Activated CD4-positive, alpha-beta T cell treated with anti-CD3 and anti-CD28 coated beads, Interleukin-2, amount 10 ng/mL, durations not matched to agents 24 days and 14 days (primary cell): ENCODE results near the gene BST1. TPM values are rescaled to one million over a fixed set of nuclear protein-coding genes. Genes with fewer than 3 reads are reported as not detected.
A peak's percentile ranks its signal among the peaks of the same experiment; 100 is the strongest.

ENCODE experiments used
- DNase-seq: peaks from one replicate; pipeline ENCODE4 v3.0.0; 2022
- H3K27ac Mint-ChIP-seq: one replicate; pipeline ENCODE4 v1.8.0; 2022; ENCODE audit warnings: mild to moderate bottlenecking, mixed read lengths
- H3K27me3 Mint-ChIP-seq: one replicate; pipeline ENCODE4 v1.8.0; 2022; ENCODE audit warnings: mixed read lengths
- H3K36me3 Mint-ChIP-seq: one replicate; pipeline ENCODE4 v1.8.0; 2022; ENCODE audit warnings: low read depth, mild to moderate bottlenecking, mixed read lengths
- H3K4me1 Mint-ChIP-seq: one replicate; pipeline ENCODE4 v1.8.0; 2021; ENCODE audit warnings: mixed read lengths
- H3K4me3 Mint-ChIP-seq: one replicate; pipeline ENCODE4 v1.8.0; 2022; ENCODE audit warnings: mild to moderate bottlenecking, moderate library complexity, mixed read lengths
- H3K9me3 Mint-ChIP-seq: one replicate; pipeline ENCODE4 v1.8.0; 2021; ENCODE audit warnings: mixed read lengths
- intact Hi-C: fragments of 100-400 bp; cut with micrococcal nuclease; formaldehyde crosslinking; loops from one replicate; pipeline ENCODE4 v1.15.1; 2023
- total RNA-seq: library from RNA; stranded (reverse); gene quantifications from 2 replicates; pipeline ENCODE4 v1.2.3, GENCODE V29; 2022

The BST1 gene
- total RNA-seq, 1 donor from 2014 or later = 0.72 TPM

DNA sequence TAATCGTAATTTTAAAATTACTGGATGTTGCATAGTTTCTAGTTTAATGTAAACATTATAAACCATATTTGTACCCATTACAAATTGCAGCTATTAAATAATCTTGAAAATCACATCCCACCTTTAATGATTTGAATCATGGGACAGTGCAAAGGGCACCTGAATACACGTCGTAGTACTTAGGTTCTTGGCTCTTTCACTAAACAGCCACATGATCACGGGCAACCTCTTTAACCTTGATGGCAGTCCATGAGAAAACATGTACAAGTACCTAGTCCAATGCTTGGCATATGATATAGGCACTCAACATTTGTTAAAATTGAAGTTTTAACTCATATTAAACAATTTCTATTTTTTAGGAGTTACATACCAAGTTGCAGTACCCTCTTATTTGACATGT is 35.9 kb upstream of the BST1 start:
- Mint-ChIP-seq H3K9me3 (peaks cover 6% of the 10 kb centered on the region), H3K27ac (no peak overlapping the region), H3K36me3 (peaks cover 26% of the 10 kb centered on the region), H3K4me3 (no peak overlapping the region), H3K4me1 (peaks cover 20% of the 10 kb centered on the region), H3K27me3 (no peaks in the 10 kb centered on the region)
- no peak for DNase-seq
- intact Hi-C loops = no loop called here

- intact Hi-C loops = no loop called here
- no peak overlapping the region for H3K4me3 Mint-ChIP-seq
- no peak for DNase-seq
- peaks cover 23% of the 10 kb centered on the region for H3K4me1 Mint-ChIP-seq
- no peaks in the 10 kb centered on the region for H3K27me3 Mint-ChIP-seq
- peaks cover 27% of the 10 kb centered on the region for H3K36me3 Mint-ChIP-seq
- no peak overlapping the region for H3K27ac Mint-ChIP-seq
- H3K9me3 Mint-ChIP-seq = peaks cover 6% of the 10 kb centered on the region
These were observed 34.1 kb upstream of the BST1 start for GRCh38 chr4:15668566-15669435.

DNA sequence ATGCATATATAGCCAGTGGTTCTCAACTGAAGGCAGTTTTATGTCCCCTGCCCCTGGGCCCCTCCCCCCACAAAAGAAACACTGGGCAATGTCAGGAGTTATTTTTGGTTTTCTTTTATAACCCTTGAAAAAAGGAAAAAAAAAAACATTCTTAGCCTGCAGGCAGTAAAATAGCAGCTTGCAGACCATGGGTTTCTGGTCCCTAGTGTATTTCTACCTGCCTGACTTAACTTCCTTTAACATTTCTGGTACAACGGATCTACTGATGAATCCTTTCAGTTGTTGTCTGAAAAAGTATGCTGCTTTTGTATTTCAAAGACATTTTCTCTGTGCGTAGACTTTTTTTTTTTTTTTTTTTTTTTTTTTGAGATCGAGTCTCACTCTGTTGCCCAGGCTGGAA is 32.3 kb upstream of the BST1 start:
- H3K27me3 Mint-ChIP-seq = no peaks in the 10 kb centered on the region
- H3K27ac Mint-ChIP-seq = no peak overlapping the region
- H3K4me1 Mint-ChIP-seq = peaks cover 21% of the 10 kb centered on the region
- peaks cover 6% of the 10 kb centered on the region for H3K9me3 Mint-ChIP-seq
- intact Hi-C loops = no loop called here
- no peak overlapping the region for H3K4me3 Mint-ChIP-seq
- peaks cover 23% of the 10 kb centered on the region for H3K36me3 Mint-ChIP-seq
- DNase-seq = no peak

DNA sequence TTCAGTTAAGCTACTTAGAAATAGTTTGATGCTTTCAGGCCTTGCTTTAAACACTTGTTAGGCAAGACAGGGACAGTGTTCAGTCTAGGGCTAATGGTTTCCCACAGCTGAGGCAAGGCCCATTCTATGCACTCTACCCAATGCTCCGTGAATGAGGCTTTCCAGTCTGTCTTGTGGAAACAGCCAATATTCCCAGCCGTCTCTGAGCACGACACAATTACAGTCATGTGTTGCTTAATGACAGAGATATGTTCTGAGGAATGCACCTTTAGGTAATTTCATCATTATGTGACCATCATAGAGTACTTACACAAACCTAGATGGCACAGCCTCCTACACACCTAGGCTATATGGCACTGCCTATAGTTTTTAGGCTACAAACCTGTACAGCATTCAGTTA is 30.8 kb upstream of the BST1 start:
- no peak overlapping the region for H3K4me3 Mint-ChIP-seq
- no peak for DNase-seq
- peaks cover 15% of the 10 kb centered on the region for H3K4me1 Mint-ChIP-seq
- no peaks in the 10 kb centered on the region for H3K27me3 Mint-ChIP-seq
- no peaks in the 10 kb centered on the region for H3K9me3 Mint-ChIP-seq
- no peak overlapping the region for H3K27ac Mint-ChIP-seq
- peaks cover 14% of the 10 kb centered on the region for H3K36me3 Mint-ChIP-seq
- intact Hi-C loops = no loop called here

- Mint-ChIP-seq H3K4me3 (no peak overlapping the region), H3K36me3 (peaks cover 14% of the 10 kb centered on the region)
These were observed 29.5 kb upstream of the BST1 start for GRCh38 chr4:15673337-15673736.

DNA sequence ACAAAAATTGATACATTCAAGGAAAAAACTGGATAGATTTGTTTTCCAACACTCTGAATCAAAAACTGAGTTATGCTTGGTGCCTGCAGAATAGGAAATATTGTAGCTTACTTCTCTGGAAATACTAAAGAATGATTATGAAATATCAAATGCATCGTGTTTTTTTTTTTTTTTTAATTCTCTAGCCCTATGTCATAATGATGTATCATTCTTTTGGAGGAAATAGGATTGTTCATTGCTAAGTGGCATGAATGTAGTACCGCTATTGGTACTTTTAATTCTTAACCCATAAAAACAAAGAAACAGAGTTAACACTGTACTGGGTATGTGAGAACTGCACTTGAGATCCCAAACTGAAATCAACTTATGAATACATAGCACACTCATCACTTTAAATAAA is 28.8 kb upstream of the BST1 start:
- intact Hi-C loops = no loop called here
- Mint-ChIP-seq H3K4me3 (no peak overlapping the region), H3K4me1 (peaks cover 22% of the 10 kb centered on the region), H3K36me3 (peaks cover 14% of the 10 kb centered on the region), H3K9me3 (no peaks in the 10 kb centered on the region), H3K27me3 (no peaks in the 10 kb centered on the region), H3K27ac (no peak overlapping the region)
- no peak for DNase-seq

More at GRCh38 chr4:15673337-15673736, 29.5 kb upstream of the BST1 start:
- H3K9me3 Mint-ChIP-seq = no peaks in the 10 kb centered on the region
- intact Hi-C loops = no loop called here
- DNase-seq = no peak
- H3K4me1 Mint-ChIP-seq = peaks cover 22% of the 10 kb centered on the region
- H3K27me3 Mint-ChIP-seq = no peaks in the 10 kb centered on the region
- no peak overlapping the region for H3K27ac Mint-ChIP-seq

GRCh38 chr4:15674926-15675325 is 27.9 kb upstream of the BST1 start:
- H3K27me3 Mint-ChIP-seq = no peaks in the 10 kb centered on the region
- no peak for DNase-seq
- peaks cover 18% of the 10 kb centered on the region for H3K36me3 Mint-ChIP-seq
- H3K9me3 Mint-ChIP-seq = no peaks in the 10 kb centered on the region
- intact Hi-C loops = no loop called here
- H3K4me3 Mint-ChIP-seq = no peak overlapping the region
- H3K27ac Mint-ChIP-seq = no peak overlapping the region
- peaks cover 28% of the 10 kb centered on the region for H3K4me1 Mint-ChIP-seq

- H3K9me3 Mint-ChIP-seq = no peaks in the 10 kb centered on the region
- DNase-seq = no peak
- H3K4me1 Mint-ChIP-seq = peaks cover 31% of the 10 kb centered on the region
- no peak overlapping the region for H3K27ac Mint-ChIP-seq
- intact Hi-C loops = no loop called here
- H3K4me3 Mint-ChIP-seq = no peak overlapping the region
- H3K27me3 Mint-ChIP-seq = no peaks in the 10 kb centered on the region
- peaks cover 19% of the 10 kb centered on the region for H3K36me3 Mint-ChIP-seq
These were observed 27.5 kb upstream of the BST1 start for GRCh38 chr4:15675356-15675755.

GRCh38 chr4:15676039-15676438 is 26.8 kb upstream of the BST1 start:
- DNase-seq = no peak
- peaks cover 31% of the 10 kb centered on the region for H3K4me1 Mint-ChIP-seq
- no peak overlapping the region for H3K4me3 Mint-ChIP-seq
- H3K9me3 Mint-ChIP-seq = no peaks in the 10 kb centered on the region
- no peaks in the 10 kb centered on the region for H3K27me3 Mint-ChIP-seq
- no peak overlapping the region for H3K27ac Mint-ChIP-seq
- intact Hi-C loops = no loop called here
- H3K36me3 Mint-ChIP-seq = peaks cover 19% of the 10 kb centered on the region

DNA sequence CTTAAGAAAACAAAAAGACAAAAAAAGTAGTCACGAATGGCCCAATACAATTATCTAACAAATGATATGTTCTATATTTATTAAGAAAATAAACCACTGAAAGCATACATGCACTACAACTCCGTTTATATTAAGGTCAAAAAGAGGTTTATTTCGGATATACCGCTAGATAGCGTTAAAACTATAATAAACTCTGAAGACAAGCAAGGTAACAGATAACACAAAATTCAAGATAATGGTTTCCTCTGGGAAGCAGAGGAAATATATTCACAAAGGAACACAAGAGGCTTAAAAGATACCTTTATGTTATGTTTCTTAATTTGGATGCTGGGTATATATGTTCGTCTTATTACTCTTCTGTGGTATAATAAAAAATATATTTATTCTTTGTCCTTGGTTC is 26.0 kb upstream of the BST1 start:
- no peaks in the 10 kb centered on the region for H3K9me3 Mint-ChIP-seq
- H3K4me1 Mint-ChIP-seq = peaks cover 33% of the 10 kb centered on the region
- no peak for DNase-seq
- no peak overlapping the region for H3K4me3 Mint-ChIP-seq
- H3K27ac Mint-ChIP-seq = no peak overlapping the region
- peaks cover 18% of the 10 kb centered on the region for H3K36me3 Mint-ChIP-seq
- intact Hi-C loops = no loop called here
- H3K27me3 Mint-ChIP-seq = no peaks in the 10 kb centered on the region

DNA sequence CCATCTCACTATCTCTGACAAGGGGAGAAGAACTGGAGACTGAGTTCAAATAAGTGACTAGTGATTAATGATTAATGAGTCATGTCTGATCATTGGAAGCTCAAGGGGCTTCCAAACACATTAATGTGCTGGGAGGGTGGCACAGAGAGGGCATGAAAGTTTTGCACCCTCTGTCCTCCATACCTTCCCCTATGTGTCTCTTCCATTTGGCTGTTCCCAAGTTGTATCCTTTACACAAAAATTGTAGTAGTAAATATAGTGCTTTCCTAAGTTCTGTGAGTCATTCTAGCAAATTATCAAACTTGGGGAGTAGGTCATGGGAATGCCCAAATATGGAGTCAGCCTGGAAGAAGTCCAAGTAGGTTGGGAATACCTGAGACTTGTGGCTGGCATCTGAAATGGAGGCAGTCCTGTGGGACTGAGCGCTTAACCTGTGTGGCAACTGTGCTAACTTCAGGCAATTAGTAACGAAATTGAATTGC is 25.3 kb upstream of the BST1 start:
- no peaks in the 10 kb centered on the region for H3K27me3 Mint-ChIP-seq
- no peak overlapping the region for H3K4me3 Mint-ChIP-seq
- no peak for DNase-seq
- H3K27ac Mint-ChIP-seq = no peak overlapping the region
- H3K36me3 Mint-ChIP-seq = peaks cover 17% of the 10 kb centered on the region
- no peaks in the 10 kb centered on the region for H3K9me3 Mint-ChIP-seq
- peaks cover 40% of the 10 kb centered on the region for H3K4me1 Mint-ChIP-seq
- intact Hi-C loops = no loop called here

DNA sequence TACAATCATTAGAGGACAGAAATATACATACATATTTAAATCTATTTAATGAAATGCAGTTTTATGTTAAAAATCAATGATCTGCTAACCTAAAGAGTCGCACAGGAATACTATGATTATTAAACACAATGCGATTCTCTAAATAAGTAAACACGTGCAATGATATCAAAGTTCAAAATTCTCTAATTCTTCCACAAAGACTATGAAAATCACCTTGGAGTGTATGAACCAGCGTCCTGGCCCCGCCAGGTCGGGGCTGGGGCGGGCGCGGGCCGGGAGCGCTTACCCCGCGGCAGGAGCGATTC is 21.8 kb upstream of the BST1 start:
- peaks cover 25% of the 10 kb centered on the region for H3K36me3 Mint-ChIP-seq
- peaks cover 42% of the 10 kb centered on the region for H3K4me1 Mint-ChIP-seq
- H3K27ac Mint-ChIP-seq = peak overlapping the region; percentile 99
- DNase-seq = no peak
- peak overlapping the region; percentile 100 for H3K4me3 Mint-ChIP-seq
- H3K9me3 Mint-ChIP-seq = peaks cover 5% of the 10 kb centered on the region
- no peaks in the 10 kb centered on the region for H3K27me3 Mint-ChIP-seq
- intact Hi-C loops = loop anchor here (1.0 to 5.0 kb wide), 8 partner anchors 22 to 1896 kb away; partner anchors contain the start of genes BST1, FBXL5, LAP3 and TAPT1

DNA sequence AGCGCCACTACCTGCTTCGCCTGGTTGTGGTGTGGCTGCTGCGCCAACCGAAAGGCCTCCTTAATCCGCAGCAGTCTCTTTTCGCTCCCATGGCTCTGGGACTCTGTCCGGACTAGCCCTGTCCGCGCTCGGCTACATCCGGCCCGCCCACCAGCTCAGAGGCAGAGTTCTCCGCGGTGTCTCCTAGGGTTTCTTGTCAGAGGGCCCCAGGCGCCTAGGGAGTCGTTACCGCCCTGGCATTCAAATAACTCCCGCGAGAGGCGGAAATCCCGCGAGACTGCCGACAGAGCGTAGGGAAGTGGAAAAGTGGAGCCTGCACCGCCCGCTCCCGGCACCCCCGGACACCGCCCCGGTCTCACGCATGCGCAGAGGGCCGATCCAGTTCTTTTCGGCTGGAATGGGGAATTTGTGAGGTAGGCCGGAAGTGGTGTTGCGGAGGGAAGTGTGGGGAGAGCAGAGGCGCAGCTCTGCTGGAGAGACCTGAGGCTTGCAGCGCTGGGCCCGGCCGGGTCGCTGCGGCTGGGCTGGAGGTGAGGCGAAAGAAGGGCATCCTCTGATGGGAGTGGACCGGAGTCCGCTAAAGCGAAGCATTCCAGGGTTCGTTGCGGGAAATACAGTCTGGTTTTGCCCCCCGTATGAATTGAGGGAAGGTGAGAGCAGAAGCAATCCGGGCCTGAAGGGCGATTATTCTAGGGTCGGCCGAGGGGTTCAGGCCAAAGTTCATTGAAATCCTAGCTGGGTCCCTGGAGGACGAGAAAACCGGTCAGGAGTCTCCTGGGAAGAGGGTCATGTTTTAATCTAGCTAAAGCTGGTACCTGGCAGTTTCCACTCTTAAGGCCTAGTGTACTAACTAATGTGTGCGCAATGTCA is 21.3 kb upstream of the BST1 start, which contains the start of gene FAM200B:
Gene FAM200B, plus strand, starts transcription at position 456 of the 870 bp plus-strand sequence. CDS start 5,151 bp downstream, outside the sequence.
- Mint-ChIP-seq H3K4me3 (peak within 1 kb of the TSS; percentile 100), H3K36me3 (peaks cover 29% of the 10 kb centered on the region), H3K9me3 (peaks cover 5% of the 10 kb centered on the region), H3K27me3 (no peaks in the 10 kb centered on the region), H3K4me1 (peaks cover 40% of the 10 kb centered on the region), H3K27ac (peak within 1 kb of the TSS; percentile 99)
- intact Hi-C loops = loop anchor here (1.0 to 5.0 kb wide), 8 partner anchors 22 to 1896 kb away; partner anchors contain the start of genes BST1, FBXL5, LAP3 and TAPT1
- DNase-seq = peak; percentile 100
